Muscle of leg (tissue), 11 donors: Measurements from ENCODE around the gene KLHL26. TPM values are rescaled to one million over a fixed set of nuclear protein-coding genes. Genes with fewer than 3 reads are reported as not detected.
A peak's percentile ranks its signal among the peaks of the same experiment; 100 is the strongest.

ENCODE experiments used
- DNase-seq: peaks from one replicate; pipeline ENCODE4 v3.0.0; 2013
- H3K27ac ChIP-seq: one replicate; pipeline ENCODE4 v1.5.1; 2013; ENCODE audit warnings: mild to moderate bottlenecking, low read length, control low read depth
- H3K27me3 ChIP-seq: one replicate; pipeline ENCODE4 v1.6.1; 2013; ENCODE audit warnings: low read length; ENCODE audit not compliant: control insufficient read depth, insufficient read depth
- H3K36me3 ChIP-seq: one replicate; pipeline ENCODE4 v1.6.1; 2013; ENCODE audit warnings: low read length; ENCODE audit not compliant: control insufficient read depth, insufficient read depth
- H3K4me1 ChIP-seq: one replicate; pipeline ENCODE4 v1.6.1; 2013; ENCODE audit warnings: low read length; ENCODE audit not compliant: control insufficient read depth, insufficient read depth
- H3K4me3 ChIP-seq: one replicate; pipeline ENCODE4 v1.5.1; 2013; ENCODE audit warnings: low read length, control low read depth
- H3K9me3 ChIP-seq: replicated peaks from 2 replicates; pipeline ENCODE4 v1.6.1; 2013; ENCODE audit warnings: low read depth, low read length; ENCODE audit not compliant: control insufficient read depth
- WGBS: methylation state at CpG from one replicate; pipeline ENCODE4 v1.1.5; 2013; ENCODE audit warnings: missing lambda C conversion rate; ENCODE audit not compliant: insufficient coverage; 5-methylcytosine and 5-hydroxymethylcytosine counted together
- polyA plus RNA-seq, 8 donors: library from polyadenylated mRNA; unstranded; fragments of 120-200 nt; gene quantifications; one replicate each; pipeline versions ENCODE4 v1.2.1 to v1.2.3, GENCODE V29; 2013; ENCODE audit warnings: inconsistent platforms in 1 of 8, low replicate concordance in 1 of 8; ENCODE audit not compliant: insufficient read length in 8 of 8, insufficient read depth in 1 of 8
- total RNA-seq: library from RNA; stranded (reverse); fragments of 120-200 nt; gene quantifications from one replicate; pipeline ENCODE4 v1.2.4, GENCODE V29; 2013

The KLHL26 gene
- total and polyA plus RNA-seq, 9 donors = 2.0 to 5.8 (median 4.0) TPM

GRCh38 chr19:18704971-18705370 is 68.1 kb downstream of the KLHL26 start:
- H3K36me3 ChIP-seq = no peaks in the 10 kb centered on the region
- no peaks in the 10 kb centered on the region for H3K27me3 ChIP-seq
- no peaks in the 10 kb centered on the region for H3K9me3 ChIP-seq
- no CpG with 5 or more reads among the region's 7 CpGs for WGBS
- no peak overlapping the region for H3K4me3 ChIP-seq
- H3K4me1 ChIP-seq = peaks cover 15% of the 10 kb centered on the region
- DNase-seq = peak; percentile 70
- H3K27ac ChIP-seq = no peak overlapping the region

GRCh38 chr19:18708452-18709231 is 71.8 kb downstream of the KLHL26 start:
- H3K4me1 ChIP-seq = peaks cover 31% of the 10 kb centered on the region

GRCh38 chr19:18709546-18709945 is 72.7 kb downstream of the KLHL26 start:
- H3K27ac ChIP-seq = no peak overlapping the region
- H3K4me1 ChIP-seq = peaks cover 34% of the 10 kb centered on the region
- no peak overlapping the region for H3K4me3 ChIP-seq
- no peaks in the 10 kb centered on the region for H3K9me3 ChIP-seq
- WGBS = 87% methylated on average over 9 of the region's 10 CpGs
- H3K36me3 ChIP-seq = peaks cover 4% of the 10 kb centered on the region
- H3K27me3 ChIP-seq = no peaks in the 10 kb centered on the region
- DNase-seq = no peak

More at GRCh38 chr19:18708452-18709231, 71.8 kb downstream of the KLHL26 start:
- no peak overlapping the region for H3K27ac ChIP-seq
- no peak for DNase-seq
- peaks cover under 1% of the 10 kb centered on the region for H3K36me3 ChIP-seq
- WGBS = 86% methylated on average over 23 of the region's 25 CpGs
- H3K9me3 ChIP-seq = no peaks in the 10 kb centered on the region
- H3K4me3 ChIP-seq = no peak overlapping the region
- no peaks in the 10 kb centered on the region for H3K27me3 ChIP-seq

- Histone ChIP-seq H3K27me3 (no peaks in the 10 kb centered on the region), H3K4me1 (peaks cover 34% of the 10 kb centered on the region), H3K36me3 (peaks cover 4% of the 10 kb centered on the region), H3K9me3 (no peaks in the 10 kb centered on the region), H3K4me3 (no peak overlapping the region), H3K27ac (no peak overlapping the region)
- DNase-seq = no peak
- 65% methylated on average over 2 of the region's 11 CpGs for WGBS
These were observed 73.4 kb downstream of the KLHL26 start for GRCh38 chr19:18710186-18710585.

- Histone ChIP-seq H3K4me3 (no peak overlapping the region), H3K36me3 (peaks cover 4% of the 10 kb centered on the region), H3K9me3 (no peaks in the 10 kb centered on the region), H3K27ac (peak overlapping the region; percentile 92), H3K27me3 (no peaks in the 10 kb centered on the region), H3K4me1 (peaks cover 34% of the 10 kb centered on the region)
- 24% methylated on average over 19 of the region's 28 CpGs for WGBS
- DNase-seq = peak; percentile 97
These were observed 74.3 kb downstream of the KLHL26 start for GRCh38 chr19:18710996-18711751.

GRCh38 chr19:18711893-18712292 is 75.1 kb downstream of the KLHL26 start:
- WGBS = no CpG with 5 or more reads among the region's 3 CpGs
- Histone ChIP-seq H3K27ac (peak overlapping the region; percentile 92), H3K27me3 (no peaks in the 10 kb centered on the region), H3K4me3 (no peak overlapping the region), H3K36me3 (peaks cover 4% of the 10 kb centered on the region), H3K4me1 (peaks cover 34% of the 10 kb centered on the region), H3K9me3 (no peaks in the 10 kb centered on the region)
- no peak for DNase-seq

- Histone ChIP-seq H3K27me3 (no peaks in the 10 kb centered on the region), H3K36me3 (peaks cover 4% of the 10 kb centered on the region), H3K9me3 (no peaks in the 10 kb centered on the region), H3K27ac (peak overlapping the region; percentile 65), H3K4me3 (no peak overlapping the region), H3K4me1 (peaks cover 39% of the 10 kb centered on the region)
- DNase-seq = peak; percentile 90
- 0% methylated on average over 5 of the region's 5 CpGs for WGBS
These were observed 76.2 kb downstream of the KLHL26 start for GRCh38 chr19:18712981-18713380.

- no peaks in the 10 kb centered on the region for H3K27me3 ChIP-seq
- H3K36me3 ChIP-seq = peaks cover 4% of the 10 kb centered on the region
- no peak for DNase-seq
- H3K27ac ChIP-seq = peak overlapping the region; percentile 65
- 72% methylated on average over 7 of the region's 18 CpGs for WGBS
- no peaks in the 10 kb centered on the region for H3K9me3 ChIP-seq
- H3K4me1 ChIP-seq = peaks cover 39% of the 10 kb centered on the region
- H3K4me3 ChIP-seq = no peak overlapping the region
These were observed 76.8 kb downstream of the KLHL26 start for GRCh38 chr19:18713550-18714117.

GRCh38 chr19:18715416-18715815 is 78.6 kb downstream of the KLHL26 start:
- Histone ChIP-seq H3K4me3 (no peak overlapping the region), H3K27ac (no peak overlapping the region), H3K27me3 (no peaks in the 10 kb centered on the region), H3K4me1 (peaks cover 45% of the 10 kb centered on the region), H3K9me3 (no peaks in the 10 kb centered on the region), H3K36me3 (peaks cover 4% of the 10 kb centered on the region)
- WGBS = 73% methylated on average over 3 of the region's 5 CpGs
- DNase-seq = no peak

- H3K4me3 ChIP-seq = no peak overlapping the region
- no peak for DNase-seq
- H3K36me3 ChIP-seq = peaks cover 4% of the 10 kb centered on the region
- no peaks in the 10 kb centered on the region for H3K27me3 ChIP-seq
- no peak overlapping the region for H3K27ac ChIP-seq
- H3K4me1 ChIP-seq = peaks cover 32% of the 10 kb centered on the region
- 81% methylated on average over 5 of the region's 6 CpGs for WGBS
- H3K9me3 ChIP-seq = no peaks in the 10 kb centered on the region
These were observed 80.0 kb downstream of the KLHL26 start for GRCh38 chr19:18716857-18717256.
